IMR-90 (cell line): ENCODE results near the gene OTOGL. TPM values are rescaled to one million over a fixed set of nuclear protein-coding genes. Genes with fewer than 3 reads are reported as not detected.

Experiments
- ATAC-seq: fragments of 200-7000 bp; cut with Tn5 transposase; 2 replicates; pipeline ENCODE4 v1.9.1; 2020; ENCODE audit warnings: low read depth, mild to moderate bottlenecking, moderate library complexity
- BruUV-seq: library from RNA; stranded (reverse); fragments of 400-500 nt; replicated peaks from 2 replicates; lab custom pipeline; 2021; lab: Mats Ljungman, UMichigan
- CTCF ChIA-PET: fragments of 300-600 bp; formaldehyde crosslinking; extraction: SDS; loops from one replicate; lab custom pipeline; 2021; ENCODE audit warnings: antibody characterized with exemption; lab: Yijun Ruan, JAX
- POLR2A ChIA-PET: fragments of 300-600 bp; sonication (Branson Sonifier 250); formaldehyde crosslinking; loops from one replicate; lab custom pipeline; 2022; ENCODE audit warnings: antibody characterized with exemption; ENCODE audit not compliant: unreplicated experiment; lab: Charles Lee
- DNase-seq: peaks from one replicate; pipeline ENCODE4 v3.0.0; 2013
- H2AFZ ChIP-seq: replicated peaks from 2 replicates; pipeline ENCODE3; 2013; ENCODE audit warnings: low read length, mild to moderate bottlenecking; ENCODE audit not compliant: poor library complexity
- H2AK5ac ChIP-seq: 2 replicates; pipeline ENCODE4 v1.6.1; 2013; ENCODE audit warnings: low read depth, low read length, inconsistent platforms
- H2AK9ac ChIP-seq: replicated peaks from 2 replicates; pipeline ENCODE3; 2013; ENCODE audit warnings: mild to moderate bottlenecking, low read depth, low read length, moderate library complexity; ENCODE audit not compliant: poor library complexity
- H2BK120ac ChIP-seq: 2 replicates; pipeline ENCODE4 v1.6.1; 2013; ENCODE audit warnings: low read depth, low read length, inconsistent platforms
- H2BK15ac ChIP-seq: 3 replicates; pipeline ENCODE4 v1.6.1; 2013; ENCODE audit warnings: low read depth, low read length, inconsistent platforms
- H2BK20ac ChIP-seq: 2 replicates; pipeline ENCODE4 v1.6.1; 2013; ENCODE audit warnings: low read depth, mild to moderate bottlenecking, inconsistent platforms, low read length, moderate library complexity
- H2BK5ac ChIP-seq: 2 replicates; pipeline ENCODE4 v1.6.1; 2013; ENCODE audit warnings: mild to moderate bottlenecking, low read depth, low read length, inconsistent platforms; ENCODE audit not compliant: poor library complexity, severe bottlenecking
- H3K14ac ChIP-seq: replicated peaks from 2 replicates; pipeline ENCODE4 v1.6.1; 2013; ENCODE audit warnings: low read depth, low read length, inconsistent platforms
- H3K18ac ChIP-seq: 2 replicates; pipeline ENCODE4 v1.6.1; 2013; ENCODE audit warnings: low read depth, low read length, control low read depth
- H3K23ac ChIP-seq: 2 replicates; pipeline ENCODE4 v1.6.1; 2013; ENCODE audit warnings: low read depth, low read length, inconsistent platforms
- H3K27ac ChIP-seq: 2 replicates; pipeline ENCODE4 v1.5.1; 2013; ENCODE audit warnings: mild to moderate bottlenecking, control low read depth, low read length; ENCODE audit not compliant: insufficient read depth
- H3K27me3 ChIP-seq: 2 replicates; pipeline ENCODE4 v1.6.1; 2013; ENCODE audit warnings: low read length; ENCODE audit not compliant: control insufficient read depth, insufficient read depth
- H3K36me3 ChIP-seq: 2 replicates; pipeline ENCODE4 v1.6.1; 2013; ENCODE audit warnings: low read length, mixed read lengths; ENCODE audit not compliant: control insufficient read depth, insufficient read depth
- H3K4ac ChIP-seq: 2 replicates; pipeline ENCODE4 v1.6.1; 2013; ENCODE audit warnings: low read depth, low read length, inconsistent platforms
- H3K4me1 ChIP-seq: 2 replicates; pipeline ENCODE4 v1.6.1; 2013; ENCODE audit warnings: low read length, mixed read lengths; ENCODE audit not compliant: control insufficient read depth, insufficient read depth
- H3K4me2 ChIP-seq: 2 replicates; pipeline ENCODE4 v1.6.1; 2013; ENCODE audit warnings: low read depth, mild to moderate bottlenecking, control low read depth, low read length, moderate library complexity
- H3K4me3 ChIP-seq: 2 replicates; pipeline ENCODE4 v1.5.1; 2013; ENCODE audit warnings: low read depth, mild to moderate bottlenecking, control low read depth, low read length, moderate library complexity; ENCODE audit not compliant: insufficient read depth
- H3K56ac ChIP-seq: 2 replicates; pipeline ENCODE4 v1.6.1; 2013; ENCODE audit warnings: low read length, inconsistent platforms; ENCODE audit not compliant: insufficient read depth; ENCODE audit errors: extremely low read depth
- H3K79me1 ChIP-seq, 2 experiments: 2 replicates each; pipeline ENCODE4 v1.6.1; 2013; ENCODE audit warnings: low read length in 2 of 2, inconsistent platforms in 1 of 2, low read depth in 1 of 2
- H3K9ac ChIP-seq: 2 replicates; pipeline ENCODE4 v1.6.1; 2013; ENCODE audit warnings: low read depth, low read length, control low read depth
- H3K9me1 ChIP-seq: 2 replicates; pipeline ENCODE4 v1.6.1; 2013; ENCODE audit warnings: low read length, inconsistent platforms; ENCODE audit not compliant: insufficient read depth
- H3K9me3 ChIP-seq: 2 replicates; pipeline ENCODE4 v1.6.1; 2013; ENCODE audit warnings: low read length; ENCODE audit not compliant: control insufficient read depth, insufficient read depth
- H4K20me1 ChIP-seq: 2 replicates; pipeline ENCODE4 v1.6.1; 2013; ENCODE audit warnings: low read length, inconsistent platforms; ENCODE audit not compliant: insufficient read depth
- H4K5ac ChIP-seq: 2 replicates; pipeline ENCODE4 v1.6.1; 2013; ENCODE audit warnings: mild to moderate bottlenecking, low read depth, low read length, control low read depth
- H4K8ac ChIP-seq, 2 experiments: 2 replicates each; pipeline ENCODE4 v1.6.1; 2013; ENCODE audit warnings: low read depth in 2 of 2, low read length in 2 of 2, control low read depth in 1 of 2, inconsistent platforms in 1 of 2
- H4K91ac ChIP-seq: 2 replicates; pipeline ENCODE4 v1.6.1; 2013; ENCODE audit warnings: low read depth, low read length, inconsistent platforms; ENCODE audit not compliant: insufficient read depth
- CEBPB ChIP-seq: IDR thresholded peaks from 2 replicates; pipeline ENCODE4 v1.6.1; 2012; ENCODE audit warnings: low read depth, low read length, improper control_type of control experiment
- MXI1 ChIP-seq: IDR thresholded peaks from 2 replicates; pipeline ENCODE4 v1.6.1; 2012; ENCODE audit warnings: low read depth, mild to moderate bottlenecking, low read length, moderate library complexity, borderline replicate concordance
- NFE2L2 ChIP-seq: fragments of 150-350 bp; IDR thresholded peaks from 2 replicates; pipeline ENCODE4 v1.6.1; 2016; ENCODE audit warnings: low read depth, mild to moderate bottlenecking, low read length
- POLR2A ChIP-seq: IDR thresholded peaks from 2 replicates; pipeline ENCODE4 v1.6.1; 2012; ENCODE audit warnings: mild to moderate bottlenecking, low read depth, low read length
- RAD21 ChIP-seq: IDR thresholded peaks from 2 replicates; pipeline ENCODE4 v1.6.1; 2012; ENCODE audit warnings: low read length, improper control_type of control experiment
- RCOR1 ChIP-seq: IDR thresholded peaks from 2 replicates; pipeline ENCODE4 v1.6.1; 2012; ENCODE audit warnings: mild to moderate bottlenecking, low read length, improper control_type of control experiment; ENCODE audit not compliant: insufficient replicate concordance
- RFX5 ChIP-seq: IDR thresholded peaks from 2 replicates; pipeline ENCODE4 v1.8.0; 2012; ENCODE audit warnings: low read depth, mild to moderate bottlenecking, low read length, moderate library complexity
- WGBS, 2 experiments: methylation state at CpG; one replicate each; pipeline versions ENCODE4 v1.1.5 to v1.1.7; 2013; ENCODE audit warnings: missing lambda C conversion rate in 2 of 2; ENCODE audit not compliant: insufficient read length in 1 of 2; ENCODE audit errors: extremely low coverage in 2 of 2; 5-methylcytosine and 5-hydroxymethylcytosine counted together
- dilution Hi-C: fragments of 300-500 bp; cut with HindIII; formaldehyde crosslinking; loops from one replicate; pipeline ENCODE4 v1.14.3; 2018; ENCODE audit warnings: low sequenced_read_pairs; ENCODE audit not compliant: unreplicated experiment
- in situ Hi-C: fragments of 300-500 bp; cut with MboI; formaldehyde crosslinking; loops from 3 replicates; pipeline ENCODE4 v1.14.3; 2019; ENCODE audit warnings: low sequenced_read_pairs, inconsistent platforms, mixed read lengths
- intact Hi-C: fragments of 100-400 bp; cut with micrococcal nuclease; formaldehyde crosslinking; loops from 2 replicates; pipeline ENCODE4 v1.10.0; 2022
- polyA plus RNA-seq, 3 experiments: library from polyadenylated mRNA; depleted of rRNA; stranded (reverse); fragments of >200 nt; gene quantifications; 2 replicates each; pipeline ENCODE4 v1.2.3, GENCODE V29; 2012; ENCODE audit warnings: low replicate concordance in 1 of 3
- total RNA-seq: library from RNA; depleted of rRNA; stranded (reverse); fragments of >200 nt; gene quantifications from 2 replicates; pipeline ENCODE4 v1.2.3, GENCODE V29; 2012

Gene OTOGL
- total and polyA plus RNA-seq, 2 of the 4 experiments (the other 2 are of a cell fraction) = 0.10 to 0.18 TPM

DNA sequence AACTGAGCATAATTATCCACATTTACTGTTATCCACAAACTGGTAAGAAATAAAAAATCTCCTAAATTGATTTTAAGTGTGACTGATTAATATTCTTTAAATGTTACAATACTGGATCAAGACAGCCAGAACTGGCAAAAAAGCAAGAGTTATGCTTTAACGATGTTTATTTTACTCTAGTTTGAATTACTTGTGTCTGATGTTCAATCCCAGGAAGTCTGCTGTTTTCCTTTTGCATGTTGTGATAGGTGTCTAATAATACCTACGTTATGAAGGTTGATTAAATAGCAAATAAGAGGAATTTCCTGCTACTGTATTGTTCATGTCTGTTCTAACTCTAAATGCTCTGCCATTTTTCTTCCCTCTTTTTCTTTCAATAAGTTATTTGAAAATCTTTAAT is 34.4 kb upstream of the OTOGL start:
- in situ Hi-C loops = no loop called here
- Histone ChIP-seq H3K4me3 (no peak overlapping the region), H3K36me3 (no peaks in the 10 kb centered on the region), H3K27me3 (no peaks in the 10 kb centered on the region), H3K4me2 (no peak overlapping the region), H2BK20ac (no peak overlapping the region), H3K18ac (no peak overlapping the region), H3K4ac (no peak overlapping the region), H3K14ac (no peak overlapping the region), H4K91ac (no peak overlapping the region), H2BK15ac (no peak overlapping the region), H4K20me1 (no peaks in the 10 kb centered on the region), H2AK9ac (no peak overlapping the region), H3K9me1 (no peaks in the 10 kb centered on the region), H4K5ac (no peak overlapping the region), H3K27ac (no peak overlapping the region), H3K23ac (no peak overlapping the region), H4K8ac (no peak overlapping the region), H2BK5ac (no peak overlapping the region), H3K9me3 (no peaks in the 10 kb centered on the region), H2BK120ac (no peak overlapping the region), H2AK5ac (no peak overlapping the region), H2AFZ (no peak overlapping the region), H3K4me1 (peaks cover 3% of the 10 kb centered on the region; the same call in 1 of the 2 replicates), H3K79me1 (no peaks in the 10 kb centered on the region), H3K56ac (no peak overlapping the region), H3K9ac (no peak overlapping the region)
- BruUV-seq = no TSS peak
- ChIA-PET CTCF (interaction anchor here (0.6 kb wide), 1 partner anchor 122 kb away, joined by 3 read pairs; no protein-coding TSS in a partner anchor), POLR2A (no interaction called here)
- DNase-seq (no peak), ATAC-seq (no peak)
- dilution Hi-C loops = no loop called here
- WGBS, 2 experiments = no CpG with 5 or more reads among the region's 2 CpGs
- TF ChIP-seq POLR2A (no peak), NFE2L2 (no peak), RAD21 (no peak), MXI1 (no peak), RCOR1 (no peak), RFX5 (no peak), CEBPB (no peak)
- intact Hi-C loops = no loop called here
